ENCODE data around the gene APOL1.

- TF ChIP-seq CTCF (IDR thresholded peaks at IDR 0.05) (no peak), POLR2A (IDR thresholded peaks at IDR 0.05) (no peak)
These were observed 19.1 kb upstream of the APOL1 start for GRCh38 chr22:36233796-36234195.

Measured in right lobe of liver (tissue), 4 donors.